Mesendoderm (in vitro differentiated cells): ENCODE measurements around the gene XKR7. TPM values are rescaled to one million over a fixed set of nuclear protein-coding genes. Genes with fewer than 3 reads are reported as not detected.

Experiments used
- DNase-seq: peaks from one replicate; pipeline ENCODE4 v3.0.0; 2013
- H2AK5ac ChIP-seq: 2 replicates; pipeline ENCODE4 v1.6.1; 2013; ENCODE audit warnings: low read length, inconsistent platforms
- H2BK120ac ChIP-seq: 2 replicates; pipeline ENCODE4 v1.6.1; 2013; ENCODE audit warnings: low read depth, mild to moderate bottlenecking, low read length, moderate library complexity, mixed read lengths
- H2BK15ac ChIP-seq: replicated peaks from 2 replicates; pipeline ENCODE4 v1.6.1; 2013; ENCODE audit warnings: low read depth, mild to moderate bottlenecking, moderate library complexity
- H2BK5ac ChIP-seq: 2 replicates; pipeline ENCODE4 v1.6.1; 2013; ENCODE audit warnings: low read length, inconsistent platforms
- H3K18ac ChIP-seq: 2 replicates; pipeline ENCODE4 v1.6.1; 2013; ENCODE audit warnings: mild to moderate bottlenecking, low read length, mixed read lengths
- H3K23ac ChIP-seq: one replicate; pipeline ENCODE4 v1.6.1; 2013; ENCODE audit warnings: low read length
- H3K27ac ChIP-seq: 2 replicates; pipeline ENCODE4 v1.5.1; 2013; ENCODE audit warnings: low read depth, mild to moderate bottlenecking, inconsistent platforms, low read length, moderate library complexity
- H3K27me3 ChIP-seq: 2 replicates; pipeline ENCODE4 v1.6.1; 2013; ENCODE audit warnings: low read length, control low read depth, mild to moderate bottlenecking, inconsistent platforms; ENCODE audit not compliant: insufficient read depth, poor library complexity
- H3K36me3 ChIP-seq: 2 replicates; pipeline ENCODE4 v1.6.1; 2013; ENCODE audit warnings: low read length, inconsistent platforms; ENCODE audit not compliant: control insufficient read depth, insufficient read depth
- H3K4ac ChIP-seq: one replicate; pipeline ENCODE4 v1.6.1; 2013; ENCODE audit warnings: low read depth, mild to moderate bottlenecking, low read length, moderate library complexity
- H3K4me1 ChIP-seq: 2 replicates; pipeline ENCODE4 v1.6.1; 2013; ENCODE audit warnings: low read depth, low read length, inconsistent platforms; ENCODE audit not compliant: control insufficient read depth
- H3K4me2 ChIP-seq: 2 replicates; pipeline ENCODE4 v1.6.1; 2013; ENCODE audit warnings: low read length
- H3K4me3 ChIP-seq: 2 replicates; pipeline ENCODE4 v1.5.1; 2013; ENCODE audit warnings: mild to moderate bottlenecking, low read length
- H3K56ac ChIP-seq: one replicate; pipeline ENCODE4 v1.6.1; 2013; ENCODE audit warnings: low read length
- H3K79me1 ChIP-seq: 2 replicates; pipeline ENCODE4 v1.6.1; 2013; ENCODE audit warnings: low read length, inconsistent platforms
- H3K79me2 ChIP-seq: 2 replicates; pipeline ENCODE4 v1.6.1; 2013; ENCODE audit warnings: mild to moderate bottlenecking, low read length; ENCODE audit not compliant: control insufficient read depth, insufficient read depth
- H3K9ac ChIP-seq: 2 replicates; pipeline ENCODE4 v1.6.1; 2013; ENCODE audit warnings: low read length, inconsistent platforms
- H4K5ac ChIP-seq: one replicate; pipeline ENCODE4 v1.6.1; 2013; ENCODE audit warnings: low read length
- H4K8ac ChIP-seq: one replicate; pipeline ENCODE4 v1.6.1; 2013; ENCODE audit warnings: low read depth, mild to moderate bottlenecking, control low read depth, low read length, moderate library complexity
- WGBS: extraction: QIAGEN DNeasy Blood & Tissue Kit; methylation state at CpG from one replicate; pipeline ENCODE4 v1.1.7; 2013; ENCODE audit warnings: low lambda C conversion rate, missing lambda C conversion rate; ENCODE audit not compliant: insufficient coverage; ENCODE audit errors: extremely low coverage; 5-methylcytosine and 5-hydroxymethylcytosine counted together
- small RNA-seq: library from polyadenylated mRNA; stranded (forward); fragments of <200 nt; extraction: miRNeasy Mini kit (QIAGEN cat#:217004); gene quantifications from one replicate; pipeline ENCODE3, GENCODE V24; 2013; ENCODE audit not compliant: insufficient read depth

The XKR7 gene

GRCh38 chr20:32052778-32053362 lies 84.9 kb downstream of the XKR7 start:
- Histone ChIP-seq H3K4ac (no peak overlapping the region), H3K79me2 (no peaks in the 10 kb centered on the region), H3K56ac (no peak overlapping the region), H3K23ac (no peak overlapping the region), H3K9ac (no peak overlapping the region), H3K27ac (no peak overlapping the region), H4K8ac (no peak overlapping the region), H2BK5ac (no peak overlapping the region), H4K5ac (no peak overlapping the region), H3K18ac (no peak overlapping the region), H2AK5ac (no peak overlapping the region), H2BK15ac (no peak overlapping the region), H3K27me3 (peaks cover 17% of the 10 kb centered on the region), H3K4me3 (no peak overlapping the region), H3K4me2 (no peak overlapping the region), H2BK120ac (no peak overlapping the region), H3K36me3 (no peaks in the 10 kb centered on the region), H3K79me1 (no peaks in the 10 kb centered on the region), H3K4me1 (no peaks in the 10 kb centered on the region)
- WGBS, result no CpG with 5 or more reads among the region's 22 CpGs
- DNase-seq, result no peak

Small RNA genes within 50 kb of the gene (small RNA-seq; reads per million reads assigned to genes)
- gene RNA5SP481 (not detected), gene RNA5SP482 (not detected)
